GM19035 (cell line): Measurements from ENCODE around the gene NPTN.
"Not testable (repeated sequence)": the region's sequence is repeated elsewhere in the genome, so short reads cannot be mapped to it uniquely, and the experiment has no call there.

Experiments
- ATAC-seq: cut with Tn5 transposase; IDR thresholded peaks from one replicate; pipeline ENCODE4 v1.9.1; 2021; ENCODE audit not compliant: unreplicated experiment

Gene NPTN

GRCh38 chr15:73601451-73602445 lies 31.4 kb downstream of the NPTN start:
- no peak for ATAC-seq

GRCh38 chr15:73600413-73601335 lies 32.5 kb downstream of the NPTN start:
- no peak for ATAC-seq

GRCh38 chr15:73599934-73600333 lies 33.3 kb downstream of the NPTN start:
- ATAC-seq = no peak

GRCh38 chr15:73598530-73599160 lies 34.5 kb downstream of the NPTN start:
- ATAC-seq = no peak

GRCh38 chr15:73597036-73597638 lies 36.1 kb downstream of the NPTN start:
- ATAC-seq = no peak

- no peak for ATAC-seq
Observed at GRCh38 chr15:73596174-73596573, 37.0 kb downstream of the NPTN start.

- ATAC-seq = no peak
Observed at GRCh38 chr15:73594109-73594508, 39.1 kb downstream of the NPTN start.

GRCh38 chr15:73593304-73594074 lies 39.7 kb downstream of the NPTN start:
- ATAC-seq = no peak

GRCh38 chr15:73590263-73590662 lies 42.9 kb downstream of the NPTN start:
- no peak for ATAC-seq

- no peak for ATAC-seq
Observed at GRCh38 chr15:73589766-73590165, 43.4 kb downstream of the NPTN start.

- ATAC-seq = no peak
Observed at GRCh38 chr15:73585871-73586654, 47.1 kb downstream of the NPTN start.

GRCh38 chr15:73584699-73585420 lies 48.3 kb downstream of the NPTN start:
- ATAC-seq = no peak

- ATAC-seq = no peak
Observed at GRCh38 chr15:73583544-73583943, 49.6 kb downstream of the NPTN start.

- ATAC-seq = no peak
Observed at GRCh38 chr15:73582851-73583379, 50.3 kb downstream of the NPTN start.

- no peak for ATAC-seq
Observed at GRCh38 chr15:73578026-73578425, 55.2 kb downstream of the NPTN start.

- ATAC-seq = not testable (repeated sequence)
Observed at GRCh38 chr15:73577593-73577992, 55.6 kb downstream of the NPTN start.

GRCh38 chr15:73575636-73576247 lies 57.4 kb downstream of the NPTN start:
- ATAC-seq = no peak

- ATAC-seq = no peak
Observed at GRCh38 chr15:73573572-73573971, 59.6 kb downstream of the NPTN start.
